HUES48 (cell line): ENCODE measurements around the gene NAGLU.

ENCODE experiments used
- H3K27ac ChIP-seq: one replicate; pipeline ENCODE4 v1.7.0; 2013; ENCODE audit warnings: low read depth, low read length, inconsistent platforms
- H3K27me3 ChIP-seq: 2 replicates; pipeline ENCODE4 v1.6.1; 2013; ENCODE audit warnings: mild to moderate bottlenecking, low read length; ENCODE audit not compliant: control insufficient read depth, insufficient read depth
- H3K36me3 ChIP-seq: 2 replicates; pipeline ENCODE4 v1.6.1; 2013; ENCODE audit warnings: low read length; ENCODE audit not compliant: control insufficient read depth, insufficient read depth
- H3K4me1 ChIP-seq: 2 replicates; pipeline ENCODE4 v1.6.1; 2013; ENCODE audit warnings: mild to moderate bottlenecking, low read length; ENCODE audit not compliant: control insufficient read depth, insufficient read depth
- H3K4me3 ChIP-seq: 2 replicates; pipeline ENCODE4 v1.5.1; 2013; ENCODE audit warnings: mild to moderate bottlenecking, low read depth, low read length
- H3K9ac ChIP-seq: 2 replicates; pipeline ENCODE4 v1.6.1; 2013; ENCODE audit warnings: mild to moderate bottlenecking, low read depth, low read length, moderate library complexity
- H3K9me3 ChIP-seq: 2 replicates; pipeline ENCODE4 v1.6.1; 2013; ENCODE audit warnings: low read length; ENCODE audit not compliant: control insufficient read depth, insufficient read depth

NAGLU gene

GRCh38 chr17:42578282-42578869, 42.3 kb downstream of the NAGLU start:
- Histone ChIP-seq H3K4me1 (peaks cover 3% of the 10 kb centered on the region), H3K9me3 (no peaks in the 10 kb centered on the region), H3K27ac (peak overlapping the region; percentile 77), H3K9ac (peak overlapping the region; percentile 52), H3K4me3 (peak overlapping the region; percentile 76), H3K36me3 (peaks cover 59% of the 10 kb centered on the region), H3K27me3 (no peaks in the 10 kb centered on the region)

GRCh38 chr17:42579794-42580551, 43.9 kb downstream of the NAGLU start:
- Histone ChIP-seq H3K27ac (no peak overlapping the region), H3K4me1 (peaks cover 3% of the 10 kb centered on the region), H3K9me3 (no peaks in the 10 kb centered on the region), H3K36me3 (peaks cover 59% of the 10 kb centered on the region), H3K9ac (no peak overlapping the region), H3K27me3 (no peaks in the 10 kb centered on the region), H3K4me3 (no peak overlapping the region)

- no peak overlapping the region for H3K27ac ChIP-seq
- H3K9me3 ChIP-seq = no peaks in the 10 kb centered on the region
- peaks cover 3% of the 10 kb centered on the region for H3K4me1 ChIP-seq
- no peak overlapping the region for H3K9ac ChIP-seq
- no peaks in the 10 kb centered on the region for H3K27me3 ChIP-seq
- no peak overlapping the region for H3K4me3 ChIP-seq
- H3K36me3 ChIP-seq = peaks cover 66% of the 10 kb centered on the region
Observed at GRCh38 chr17:42581744-42582270, 45.8 kb downstream of the NAGLU start.

GRCh38 chr17:42584880-42585279, 48.8 kb downstream of the NAGLU start:
- no peak overlapping the region for H3K4me3 ChIP-seq
- H3K27ac ChIP-seq = no peak overlapping the region
- no peaks in the 10 kb centered on the region for H3K4me1 ChIP-seq
- no peak overlapping the region for H3K9ac ChIP-seq
- H3K36me3 ChIP-seq = peaks cover 87% of the 10 kb centered on the region
- H3K27me3 ChIP-seq = no peaks in the 10 kb centered on the region
- H3K9me3 ChIP-seq = no peaks in the 10 kb centered on the region

- peaks cover 84% of the 10 kb centered on the region for H3K36me3 ChIP-seq
- no peaks in the 10 kb centered on the region for H3K9me3 ChIP-seq
- no peak overlapping the region for H3K27ac ChIP-seq
- H3K4me3 ChIP-seq = no peak overlapping the region
- no peak overlapping the region for H3K9ac ChIP-seq
- no peaks in the 10 kb centered on the region for H3K27me3 ChIP-seq
- no peaks in the 10 kb centered on the region for H3K4me1 ChIP-seq
Observed at GRCh38 chr17:42585353-42585752, 49.3 kb downstream of the NAGLU start.

GRCh38 chr17:42586514-42587230, 50.6 kb downstream of the NAGLU start:
- Histone ChIP-seq H3K4me1 (no peaks in the 10 kb centered on the region), H3K9me3 (no peaks in the 10 kb centered on the region), H3K9ac (no peak overlapping the region), H3K27ac (no peak overlapping the region), H3K4me3 (no peak overlapping the region), H3K36me3 (peaks cover 84% of the 10 kb centered on the region), H3K27me3 (no peaks in the 10 kb centered on the region)

GRCh38 chr17:42590886-42591285, 54.8 kb downstream of the NAGLU start:
- H3K27ac ChIP-seq = no peak overlapping the region
- H3K4me3 ChIP-seq = no peak overlapping the region
- H3K36me3 ChIP-seq = peaks cover 49% of the 10 kb centered on the region
- H3K9me3 ChIP-seq = no peaks in the 10 kb centered on the region
- no peaks in the 10 kb centered on the region for H3K27me3 ChIP-seq
- no peaks in the 10 kb centered on the region for H3K4me1 ChIP-seq
- no peak overlapping the region for H3K9ac ChIP-seq

GRCh38 chr17:42591411-42591810, 55.4 kb downstream of the NAGLU start:
- Histone ChIP-seq H3K9ac (no peak overlapping the region), H3K4me3 (no peak overlapping the region), H3K36me3 (peaks cover 45% of the 10 kb centered on the region), H3K4me1 (no peaks in the 10 kb centered on the region), H3K27me3 (no peaks in the 10 kb centered on the region), H3K9me3 (no peaks in the 10 kb centered on the region), H3K27ac (no peak overlapping the region)
